HG02852 (cell line): Measurements from ENCODE around the gene SF3B4.

ENCODE experiments used
- ATAC-seq: cut with Tn5 transposase; IDR thresholded peaks from one replicate; pipeline ENCODE4 v1.9.1; 2021; ENCODE audit warnings: mild to moderate bottlenecking, moderate library complexity; ENCODE audit not compliant: unreplicated experiment

SF3B4 gene

GRCh38 chr1:149933208-149933607, 5.6 kb upstream of the SF3B4 start:
- no peak for ATAC-seq

- ATAC-seq: no peak
Measured at GRCh38 chr1:149932474-149932873, 4.9 kb upstream of the SF3B4 start.

- ATAC-seq: no peak
Measured at GRCh38 chr1:149931212-149931790, 3.7 kb upstream of the SF3B4 start.

- no peak for ATAC-seq
Measured at GRCh38 chr1:149929856-149930255, 2.3 kb upstream of the SF3B4 start.

- no peak for ATAC-seq
Measured at GRCh38 chr1:149928401-149928724, 760 bp upstream of the SF3B4 start.

- no peak for ATAC-seq
Measured at GRCh38 chr1:149927056-149927562, 494 bp downstream of the SF3B4 start.

- no peak for ATAC-seq
Measured at GRCh38 chr1:149926296-149926695, 1.3 kb downstream of the SF3B4 start.

- ATAC-seq: no peak
Measured at GRCh38 chr1:149925751-149926150, 1.9 kb downstream of the SF3B4 start.

- no peak for ATAC-seq
Measured at GRCh38 chr1:149925345-149925744, 2.3 kb downstream of the SF3B4 start.

- no peak for ATAC-seq
Measured at GRCh38 chr1:149923626-149924025, 4.0 kb downstream of the SF3B4 start.

- no peak for ATAC-seq
Measured at GRCh38 chr1:149917571-149918144, 9.9 kb downstream of the SF3B4 start, which contains the start of gene SV2A. Gene SV2A (minus strand): TSS chr1:149917844. CDS start chr1:149913840, 4,004 bp downstream.

GRCh38 chr1:149916898-149917252, 10.7 kb downstream of the SF3B4 start:
- ATAC-seq: no peak

GRCh38 chr1:149916193-149916897, 11.3 kb downstream of the SF3B4 start:
- ATAC-seq: no peak

GRCh38 chr1:149915429-149916192, 12.0 kb downstream of the SF3B4 start:
- ATAC-seq: no peak

- ATAC-seq: no peak
Measured at GRCh38 chr1:149914545-149914944, 13.1 kb downstream of the SF3B4 start.

GRCh38 chr1:149906570-149907075, 21.0 kb downstream of the SF3B4 start:
- no peak for ATAC-seq

- ATAC-seq: no peak
Measured at GRCh38 chr1:149903836-149904491, 23.6 kb downstream of the SF3B4 start.

- peak; percentile 99 for ATAC-seq
Measured at GRCh38 chr1:149899460-149900284, 27.9 kb downstream of the SF3B4 start, which contains the start of gene BOLA1. Gene BOLA1 (plus strand): TSS chr1:149899568. CDS start chr1:149900060, 492 bp downstream.

- ATAC-seq: no peak
Measured at GRCh38 chr1:149896575-149896974, 31.0 kb downstream of the SF3B4 start.

- ATAC-seq: no peak
Measured at GRCh38 chr1:149888999-149889289, 38.7 kb downstream of the SF3B4 start.
